AG09319 (cell line): Measurements from ENCODE around the gene SLC1A3.

Source experiments
- DNase-seq: peaks from one replicate; pipeline ENCODE4 v3.0.0-alpha.2; 2010; ENCODE audit warnings: low read depth; ENCODE audit errors: extremely low read depth
- TF ChIP-seq, protein P1 (sequence below): IDR thresholded peaks from 2 replicates; pipeline ENCODE4 v1.5.1; 2011; ENCODE audit warnings: low read depth, mild to moderate bottlenecking, inconsistent platforms, low read length, moderate library complexity

SLC1A3 gene

DNA sequence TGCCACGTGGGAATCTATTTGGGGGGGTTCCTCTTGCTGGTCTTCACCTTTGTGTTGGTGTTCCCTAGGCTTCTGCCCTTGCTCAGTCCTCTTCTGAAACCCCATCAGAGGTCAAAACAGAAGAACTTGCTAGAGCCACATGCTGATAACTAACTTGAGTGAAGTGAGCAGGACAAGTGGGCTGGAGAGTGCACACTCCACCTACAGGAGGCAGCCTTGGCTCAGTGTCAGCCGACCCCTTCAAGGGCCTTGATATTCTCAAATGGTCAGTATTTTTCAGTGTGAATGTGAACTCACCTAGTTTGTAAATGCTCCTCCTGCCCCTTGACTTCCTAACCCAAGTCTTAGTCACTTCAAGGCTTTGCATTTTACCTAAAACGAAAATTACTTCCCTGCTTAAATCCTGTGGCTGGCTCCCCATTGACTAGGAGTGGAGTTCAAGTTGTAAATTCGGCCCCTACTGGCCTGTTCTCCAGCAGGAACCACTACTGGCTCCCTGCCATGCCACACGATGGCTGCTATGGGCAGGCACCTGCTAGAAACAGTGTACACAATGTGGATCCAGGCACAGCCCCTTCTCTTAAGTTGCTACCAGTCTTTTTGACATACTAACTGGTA, 3.6 kb upstream of the SLC1A3 start:
- TF ChIP-seq, protein P1, sequence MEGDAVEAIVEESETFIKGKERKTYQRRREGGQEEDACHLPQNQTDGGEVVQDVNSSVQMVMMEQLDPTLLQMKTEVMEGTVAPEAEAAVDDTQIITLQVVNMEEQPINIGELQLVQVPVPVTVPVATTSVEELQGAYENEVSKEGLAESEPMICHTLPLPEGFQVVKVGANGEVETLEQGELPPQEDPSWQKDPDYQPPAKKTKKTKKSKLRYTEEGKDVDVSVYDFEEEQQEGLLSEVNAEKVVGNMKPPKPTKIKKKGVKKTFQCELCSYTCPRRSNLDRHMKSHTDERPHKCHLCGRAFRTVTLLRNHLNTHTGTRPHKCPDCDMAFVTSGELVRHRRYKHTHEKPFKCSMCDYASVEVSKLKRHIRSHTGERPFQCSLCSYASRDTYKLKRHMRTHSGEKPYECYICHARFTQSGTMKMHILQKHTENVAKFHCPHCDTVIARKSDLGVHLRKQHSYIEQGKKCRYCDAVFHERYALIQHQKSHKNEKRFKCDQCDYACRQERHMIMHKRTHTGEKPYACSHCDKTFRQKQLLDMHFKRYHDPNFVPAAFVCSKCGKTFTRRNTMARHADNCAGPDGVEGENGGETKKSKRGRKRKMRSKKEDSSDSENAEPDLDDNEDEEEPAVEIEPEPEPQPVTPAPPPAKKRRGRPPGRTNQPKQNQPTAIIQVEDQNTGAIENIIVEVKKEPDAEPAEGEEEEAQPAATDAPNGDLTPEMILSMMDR = no peak
- no peak for DNase-seq

DNA sequence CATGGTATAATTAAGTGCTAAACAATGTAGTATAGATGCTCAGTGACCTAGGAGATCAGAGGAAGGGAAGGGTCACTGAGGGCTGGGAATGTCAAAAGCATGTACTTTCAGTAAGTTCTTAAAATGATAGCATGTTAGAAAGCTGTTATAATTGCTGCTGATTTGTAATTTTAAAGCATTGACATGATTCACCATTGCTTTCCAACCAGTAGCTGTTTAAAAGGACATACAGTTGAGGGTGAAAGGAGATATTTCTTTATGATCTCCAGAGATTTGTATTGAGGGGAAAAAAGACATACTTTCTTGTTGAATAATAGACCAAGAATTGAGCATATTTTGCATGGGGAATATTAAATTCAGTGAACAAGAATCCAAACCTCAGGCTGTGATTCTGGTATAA, 1.2 kb upstream of the SLC1A3 start:
- no peak for DNase-seq
- TF ChIP-seq, protein P1 = no peak

DNA sequence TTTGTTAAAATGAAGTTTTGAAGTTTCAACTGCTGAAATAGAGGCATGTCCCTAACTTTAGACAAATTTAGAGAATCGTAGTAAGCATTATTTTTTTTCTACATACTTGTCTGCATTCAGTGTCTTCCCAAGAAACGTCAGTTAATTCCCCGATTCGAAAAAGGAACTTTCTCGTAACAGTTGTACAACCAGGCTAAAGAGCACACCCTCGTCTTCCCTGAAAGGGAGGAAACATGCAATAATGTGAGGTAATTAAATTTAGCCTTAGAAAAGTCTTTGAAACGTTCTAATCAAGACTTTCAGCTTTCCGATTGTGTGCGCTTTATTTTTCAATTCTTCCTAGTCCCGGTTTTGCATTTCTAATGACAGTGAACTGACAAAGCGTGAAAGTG, 374 bp upstream of the SLC1A3 start:
- no peak for DNase-seq
- TF ChIP-seq, protein P1 = no peak

DNA sequence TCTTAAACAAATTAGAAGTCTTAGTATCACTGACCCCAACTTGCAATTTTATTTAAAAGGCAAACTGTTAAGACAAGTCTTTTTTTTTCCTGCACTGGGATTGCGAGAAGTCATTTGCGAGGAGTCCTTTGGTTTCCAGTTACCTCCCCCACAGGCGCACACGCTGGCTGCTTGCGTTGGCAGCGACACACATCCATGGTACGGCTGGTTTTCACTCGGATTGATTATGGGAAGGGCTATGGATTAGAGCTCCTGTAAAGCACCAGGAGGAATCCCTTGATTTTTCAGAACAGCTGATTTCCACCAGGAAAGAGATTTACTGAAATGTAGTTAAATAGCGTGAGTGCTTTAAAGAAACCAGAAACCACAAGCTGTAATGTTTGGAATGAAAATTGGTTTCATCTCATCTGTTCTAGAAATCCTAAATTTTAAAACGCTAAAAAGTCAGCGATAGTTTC, 737 bp downstream of the SLC1A3 start:
- no peak for DNase-seq
- TF ChIP-seq, protein P1 = no peak

DNA sequence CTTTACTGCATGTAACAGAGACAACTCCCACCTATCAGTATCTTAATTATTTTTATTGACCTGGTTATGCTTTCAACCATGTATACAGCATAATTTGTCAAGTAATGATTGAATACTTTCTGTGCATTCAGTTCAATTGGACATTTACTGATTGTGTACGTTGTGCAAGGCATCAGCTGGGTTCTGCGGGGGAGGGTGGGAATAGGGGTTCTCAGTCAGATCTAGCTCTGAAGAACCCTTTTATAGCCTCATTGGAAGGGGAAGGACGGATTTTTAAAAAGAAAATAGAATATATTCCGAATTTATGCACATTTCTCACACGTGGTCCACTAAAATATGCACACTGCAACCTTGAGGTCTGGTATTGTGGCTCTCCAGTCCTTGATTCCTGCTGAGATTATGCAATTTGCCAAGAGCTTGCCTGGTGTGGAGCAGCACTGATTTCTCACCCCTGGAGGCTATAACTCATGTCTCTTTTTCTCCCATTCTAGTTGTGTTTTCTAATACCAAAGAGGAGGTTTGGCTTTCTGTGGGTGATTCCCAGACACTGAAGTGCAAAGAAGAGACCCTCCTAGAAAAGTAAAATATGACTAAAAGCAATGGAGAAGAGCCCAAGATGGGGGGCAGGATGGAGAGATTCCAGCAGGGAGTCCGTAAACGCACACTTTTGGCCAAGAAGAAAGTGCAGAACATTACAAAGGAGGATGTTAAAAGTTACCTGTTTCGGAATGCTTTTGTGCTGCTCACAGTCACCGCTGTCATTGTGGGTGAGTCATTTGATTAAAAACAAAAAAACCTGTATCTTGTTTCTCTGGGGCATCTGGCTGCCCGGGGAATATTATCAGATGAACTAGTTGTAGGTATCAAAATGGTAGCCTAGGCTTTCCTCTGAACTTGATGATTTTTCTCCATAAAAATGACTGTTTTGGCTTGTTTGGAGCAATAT, 1.7 kb downstream of the SLC1A3 start:
- TF ChIP-seq, protein P1 = no peak
- no peak for DNase-seq

DNA sequence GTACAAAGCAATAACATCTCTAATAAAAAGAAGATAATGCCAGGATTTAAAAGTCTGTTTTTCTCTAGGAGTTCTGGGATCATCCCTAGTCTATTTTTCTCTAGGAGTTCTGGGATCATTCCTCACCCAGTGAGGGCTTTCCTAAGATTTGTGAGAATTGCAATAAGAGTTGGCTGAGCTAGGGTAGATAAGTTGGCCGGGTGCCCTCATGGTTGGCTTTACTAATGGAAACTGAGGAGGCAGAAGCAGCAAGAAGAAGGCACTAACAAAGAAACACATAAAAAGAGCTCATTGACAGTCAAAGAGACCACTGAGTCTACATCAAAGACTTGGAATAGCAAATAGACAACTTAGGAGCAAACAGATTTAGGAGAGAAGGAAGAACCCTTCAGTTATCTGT, 4.2 kb downstream of the SLC1A3 start:
- no peak for DNase-seq
- TF ChIP-seq, protein P1 = no peak
